ENCODE measurements around the gene DPM2.

- TF ChIP-seq POLR2A (IDR thresholded peaks at IDR 0.05) = no peak
- TF ChIP-seq CTCF (IDR thresholded peaks at IDR 0.05) = no peak
Measured at GRCh38 chr9:127946728-127947127, 9.1 kb upstream of the DPM2 start.
